HEK293 (cell line): ENCODE measurements around the gene TMSB4X.

ENCODE experiments used
- CTCF ChIA-PET: fragments of 350-600 bp; formaldehyde crosslinking; extraction: SDS; loops from one replicate; lab custom pipeline; 2021; ENCODE audit warnings: antibody characterized with exemption; lab: Yijun Ruan, JAX
- POLR2A ChIA-PET: fragments of 300-600 bp; formaldehyde crosslinking; extraction: SDS; loops from one replicate; lab custom pipeline; 2020; ENCODE audit warnings: antibody characterized with exemption, inconsistent platforms; lab: Yijun Ruan, JAX
- H3K27ac ChIP-seq: fragments of 200-500 bp; sonication (Bioruptor generic); 2 replicates; pipeline ENCODE4 v1.5.1; 2014; ENCODE audit warnings: low read depth, low read length, control low read depth, inconsistent platforms; ENCODE audit errors: extremely low read depth
- H3K36me3 ChIP-seq, 2 experiments: fragments of 200-500 bp in 1 of 2; sonication (Bioruptor generic) in 1 of 2; 1 replicate in 1 of 2; 2 replicates in 1 of 2; pipeline ENCODE4 v1.5.1; 2014 to 2017; ENCODE audit warnings: inconsistent platforms in 2 of 2, low read length in 2 of 2; ENCODE audit not compliant: control insufficient read depth in 2 of 2, insufficient read depth in 1 of 2
- H3K4me1 ChIP-seq: fragments of 200-500 bp; sonication (Bioruptor generic); 2 replicates; pipeline ENCODE4 v1.5.1; 2014; ENCODE audit warnings: mild to moderate bottlenecking, low read length, inconsistent platforms; ENCODE audit not compliant: control insufficient read depth, insufficient read depth
- H3K4me3 ChIP-seq: 2 replicates; pipeline ENCODE4 v1.5.1; 2011; ENCODE audit warnings: low read depth, mild to moderate bottlenecking, control low read depth, low read length, moderate library complexity
- H3K9me3 ChIP-seq: fragments of 200-500 bp; sonication (Bioruptor generic); 2 replicates; pipeline ENCODE4 v1.5.1; 2014; ENCODE audit warnings: low read depth, low read length, inconsistent platforms; ENCODE audit not compliant: control insufficient read depth, insufficient read depth
- KLF7 ChIP-seq: fragments of 450-650 bp; formaldehyde crosslinking; IDR thresholded peaks from 2 replicates; pipeline ENCODE4 v1.5.1; 2016; ENCODE audit warnings: missing biosample characterization, missing genetic modification characterization, borderline replicate concordance
- PRDM10 ChIP-seq: fragments of 450-650 bp; formaldehyde crosslinking; IDR thresholded peaks from 2 replicates; pipeline ENCODE4 v1.5.1; 2016; ENCODE audit warnings: missing biosample characterization, missing genetic modification characterization
- ZFHX2 ChIP-seq: fragments of 450-650 bp; formaldehyde crosslinking; conservative IDR thresholded peaks from 2 replicates; pipeline ENCODE4 v1.5.1; 2016; ENCODE audit warnings: missing biosample characterization, missing genetic modification characterization
- ZNF335 ChIP-seq: fragments of 450-650 bp; formaldehyde crosslinking; conservative IDR thresholded peaks from 2 replicates; pipeline ENCODE4 v1.5.1; 2016; ENCODE audit warnings: missing biosample characterization, missing genetic modification characterization
- ZNF362 ChIP-seq: fragments of 450-650 bp; formaldehyde crosslinking; IDR thresholded peaks from 2 replicates; pipeline ENCODE4 v1.5.1; 2016; ENCODE audit warnings: missing biosample characterization, missing genetic modification characterization
- ZNF398 ChIP-seq: fragments of 450-650 bp; formaldehyde crosslinking; IDR thresholded peaks from 2 replicates; pipeline ENCODE4 v1.5.1; 2017; ENCODE audit warnings: missing biosample characterization, missing genetic modification characterization
- ZNF548 ChIP-seq: fragments of 450-650 bp; formaldehyde crosslinking; IDR thresholded peaks from 2 replicates; pipeline ENCODE4 v1.5.1; 2016; ENCODE audit warnings: missing biosample characterization, missing genetic modification characterization
- ZNF596 ChIP-seq: fragments of 450-650 bp; IDR thresholded peaks from 2 replicates; pipeline ENCODE4 v1.5.0; 2018; ENCODE audit warnings: missing biosample characterization, mild to moderate bottlenecking, missing genetic modification characterization, moderate library complexity
- ZNF670 ChIP-seq: fragments of 450-650 bp; formaldehyde crosslinking; IDR thresholded peaks from 2 replicates; pipeline ENCODE4 v1.5.1; 2016; ENCODE audit warnings: missing biosample characterization, missing genetic modification characterization, low read depth
- ZNF701 ChIP-seq: fragments of 450-650 bp; formaldehyde crosslinking; IDR thresholded peaks from 2 replicates; pipeline ENCODE4 v1.5.1; 2016; ENCODE audit warnings: missing biosample characterization, missing genetic modification characterization
- ZNF768 ChIP-seq: fragments of 450-650 bp; formaldehyde crosslinking; IDR thresholded peaks from 2 replicates; pipeline ENCODE4 v1.5.1; 2018; ENCODE audit warnings: missing biosample characterization, mild to moderate bottlenecking, missing genetic modification characterization
- ZNF791 ChIP-seq: fragments of 450-650 bp; formaldehyde crosslinking; IDR thresholded peaks from 2 replicates; pipeline ENCODE4 v1.5.1; 2016; ENCODE audit warnings: missing biosample characterization, missing genetic modification characterization

The TMSB4X gene

GRCh38 chrX:12954981-12955380, 19.9 kb upstream of the TMSB4X start:
- Histone ChIP-seq H3K36me3 (no peaks in the 10 kb centered on the region), H3K27ac (no peak overlapping the region), H3K4me3 (no peak overlapping the region), H3K4me1 (peaks cover 12% of the 10 kb centered on the region), H3K9me3 (no peaks in the 10 kb centered on the region)
- ChIA-PET POLR2A (interaction anchor here (1.4 kb wide), 1 partner anchor 13 kb away, joined by 3 read pairs; no protein-coding TSS in a partner anchor), CTCF (interaction anchor here (7.2 kb wide), 1 partner anchor 8 kb away, joined by 41 read pairs; no protein-coding TSS in a partner anchor)
- TF ChIP-seq ZNF362 (tag by site-specific recombination) (no peak), KLF7 (tag by site-specific recombination) (no peak), ZNF548 (tag by site-specific recombination) (no peak), ZNF596 (tag by site-specific recombination) (no peak)

GRCh38 chrX:12955882-12956703, 18.8 kb upstream of the TMSB4X start:
- POLR2A ChIA-PET: interaction anchor here (1.3 to 1.5 kb wide), 4 partner anchors 9 to 19 kb away, joined by 3 to 12 read pairs (median 5); partner anchors contain the start of gene TMSB4X
- TF ChIP-seq ZNF670 (tag by site-specific recombination) (no peak), ZFHX2 (peak; percentile 45; the same call in 1 of the 2 replicates), ZNF791 (no peak), PRDM10 (tag by site-specific recombination) (peak; percentile 76), ZNF335 (tag by site-specific recombination) (peak; percentile 60), ZNF768 (tag by site-specific recombination) (peak; percentile 43; the same call in 1 of the 2 replicates), ZNF701 (tag by site-specific recombination) (no peak), ZNF398 (tag by site-specific recombination) (0 out of 2 replicates have a peak, but pooled peaks have one; percentile 17)
- no peaks in the 10 kb centered on the region for H3K36me3 ChIP-seq
- CTCF ChIA-PET: interaction anchor here (1.1 to 7.2 kb wide), 4 partner anchors 9 to 532 kb away, joined by 6 to 41 read pairs (median 7); no protein-coding TSS in a partner anchor
- no peaks in the 10 kb centered on the region for H3K9me3 ChIP-seq
- no peak overlapping the region for H3K4me3 ChIP-seq
- peaks cover 12% of the 10 kb centered on the region for H3K4me1 ChIP-seq
- peak overlapping the region; percentile 88 for H3K27ac ChIP-seq
